Effector memory CD8-positive, alpha-beta T cell (primary cell): Measurements from ENCODE around the gene ATP5MC2.

ENCODE experiments used
- ATAC-seq: fragments of 150-1000 bp; cut with Tn5 transposase; replicated peaks from 2 replicates; pipeline ENCODE4 v1.10.0; 2021; ENCODE audit warnings: mild to moderate bottlenecking, moderate library complexity
- DNase-seq, 3 experiments: peaks; one replicate each; pipeline ENCODE4 v3.0.0; 2021
- H3K27ac Mint-ChIP-seq, 2 donors: one replicate each; pipeline ENCODE4 v1.8.0; 2022; ENCODE audit warnings: mild to moderate bottlenecking in 2 of 2, mixed read lengths in 2 of 2, moderate library complexity in 2 of 2
- H3K27me3 Mint-ChIP-seq, 2 donors: one replicate each; pipeline ENCODE4 v1.8.0; 2022; ENCODE audit warnings: mixed read lengths in 2 of 2
- H3K36me3 Mint-ChIP-seq: one replicate; pipeline ENCODE4 v1.8.0; 2022; ENCODE audit warnings: mild to moderate bottlenecking, moderate library complexity, mixed read lengths; ENCODE audit not compliant: insufficient read depth
- H3K4me1 Mint-ChIP-seq, 2 donors: one replicate each; pipeline ENCODE4 v1.8.0; 2022; ENCODE audit warnings: low read depth in 2 of 2, mixed read lengths in 2 of 2
- H3K4me3 Mint-ChIP-seq, 2 donors: one replicate each; pipeline ENCODE4 v1.8.0; 2022; ENCODE audit warnings: mild to moderate bottlenecking in 2 of 2, mixed read lengths in 2 of 2, moderate library complexity in 2 of 2
- H3K9me3 Mint-ChIP-seq, 2 donors: one replicate each; pipeline ENCODE4 v1.8.0; 2022; ENCODE audit warnings: mixed read lengths in 2 of 2

Gene ATP5MC2

DNA sequence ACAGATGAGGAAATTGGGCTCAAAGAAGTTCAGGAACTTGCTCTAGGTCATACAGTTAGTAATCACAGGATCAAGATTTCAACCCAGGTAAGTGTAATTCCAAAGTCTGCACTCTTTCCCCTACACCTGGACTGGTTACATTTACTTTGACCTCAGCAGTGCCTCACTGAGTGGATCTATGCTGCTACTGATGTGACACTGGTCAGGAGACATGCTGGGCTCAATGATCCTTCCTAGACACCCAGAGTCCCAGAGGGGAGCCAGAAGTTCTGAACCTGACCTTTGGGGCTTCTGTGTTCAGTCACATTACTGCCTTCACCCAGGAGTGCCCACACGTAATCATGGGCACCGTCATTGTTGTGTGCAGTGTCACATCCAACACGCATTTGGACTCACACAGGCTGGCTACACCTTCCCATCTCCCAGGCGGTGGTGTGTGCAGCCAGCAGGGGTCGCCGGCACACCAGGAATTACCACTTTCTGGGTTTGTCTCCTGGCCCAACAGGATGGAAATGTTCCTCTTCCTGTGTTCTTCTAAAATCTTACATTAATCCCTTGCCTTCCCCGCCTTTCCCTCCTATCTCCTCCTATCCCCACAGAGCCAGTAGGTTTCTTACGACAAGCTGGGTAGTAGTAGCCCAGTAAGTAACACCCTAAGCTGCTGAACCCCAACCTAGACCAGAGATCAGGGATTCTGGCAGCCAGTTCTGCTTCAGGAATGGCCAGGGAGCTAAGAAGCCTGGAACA, 25.8 kb upstream of the ATP5MC2 start:
- H3K4me3 Mint-ChIP-seq = no peak overlapping the region
- DNase-seq (peak; percentile 68 to 77 (median 75)), ATAC-seq (peak; percentile 95)
- H3K4me1 Mint-ChIP-seq = peaks cover 3 to 10% of the 10 kb centered on the region in 2 donors
- H3K9me3 Mint-ChIP-seq = no peaks in the 10 kb centered on the region
- H3K36me3 Mint-ChIP-seq = peaks cover 2% of the 10 kb centered on the region
- H3K27me3 Mint-ChIP-seq = peaks cover 85 to 93% of the 10 kb centered on the region in 2 donors
- no peak overlapping the region for H3K27ac Mint-ChIP-seq

DNA sequence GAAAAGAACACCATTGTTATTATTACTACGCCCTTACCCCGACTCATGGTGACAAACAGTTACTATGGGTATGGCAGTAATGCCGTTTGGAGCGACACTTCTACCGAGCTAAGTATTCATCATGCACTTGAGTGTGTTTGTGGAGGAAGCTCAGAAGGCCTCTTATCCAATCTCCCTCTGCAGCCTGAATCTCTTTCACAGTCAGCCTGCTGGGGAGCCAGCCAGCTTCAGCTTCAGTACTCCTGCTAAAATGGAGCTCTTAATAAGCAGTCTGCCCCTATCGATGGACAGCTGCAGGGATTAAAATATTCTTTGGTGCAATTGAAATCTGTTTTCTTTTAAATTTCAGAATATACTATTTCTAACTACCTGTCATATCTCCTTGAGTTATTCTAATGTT, 24.7 kb upstream of the ATP5MC2 start:
- ATAC-seq (no peak), DNase-seq (no peak)
- H3K27me3 Mint-ChIP-seq = peaks cover 85 to 93% of the 10 kb centered on the region in 2 donors
- no peak overlapping the region for H3K27ac Mint-ChIP-seq
- no peaks in the 10 kb centered on the region for H3K9me3 Mint-ChIP-seq
- H3K36me3 Mint-ChIP-seq = peaks cover 2% of the 10 kb centered on the region
- H3K4me1 Mint-ChIP-seq = peaks cover 12 to 19% of the 10 kb centered on the region in 2 donors
- no peak overlapping the region for H3K4me3 Mint-ChIP-seq

GRCh38 chr12:53699678-53700025, 23.8 kb upstream of the ATP5MC2 start:
- ATAC-seq = no peak
- Mint-ChIP-seq H3K9me3 (no peaks in the 10 kb centered on the region), H3K4me3 (no peak overlapping the region), H3K27ac (no peak overlapping the region), H3K27me3 (peaks cover 91 to 100% of the 10 kb centered on the region in 2 donors), H3K36me3 (peaks cover under 1% of the 10 kb centered on the region), H3K4me1 (peaks cover 16 to 25% of the 10 kb centered on the region in 2 donors)
- no peak for DNase-seq

DNA sequence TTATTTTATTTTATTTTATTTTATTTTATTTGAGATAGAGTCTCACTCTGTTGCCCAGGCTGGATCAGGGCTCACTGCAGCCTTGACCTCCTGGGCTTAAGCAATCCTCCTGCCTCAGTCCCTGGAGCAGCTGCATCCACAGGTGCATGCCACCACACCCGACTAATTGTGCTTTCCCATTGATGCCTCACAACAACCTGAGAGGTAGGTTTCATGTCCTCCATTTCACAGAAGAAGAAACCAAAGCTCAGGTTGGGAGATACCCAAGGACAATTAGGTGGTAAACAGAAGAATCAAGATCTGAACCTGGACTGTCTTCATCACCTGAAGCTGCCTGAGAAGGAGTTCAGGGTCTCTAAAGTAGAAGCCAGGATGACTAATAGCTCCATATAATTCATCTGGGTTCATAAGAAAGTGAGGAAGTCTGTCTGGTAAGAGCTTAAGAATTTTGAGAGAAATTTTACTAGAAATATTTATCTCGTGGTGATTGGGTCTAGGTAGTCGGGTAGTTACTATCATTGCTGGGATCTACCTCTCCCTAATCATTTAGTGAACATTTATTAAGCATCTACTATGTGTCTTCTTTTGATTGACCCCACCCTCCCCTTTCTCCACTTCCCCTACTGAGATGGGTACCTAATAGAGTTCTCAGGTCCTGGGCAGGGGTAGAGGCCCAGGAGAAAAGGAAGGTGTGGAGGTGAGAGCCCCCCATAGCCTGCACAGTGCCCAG, 23.2 kb upstream of the ATP5MC2 start:
- ATAC-seq (no peak), DNase-seq (no peak)
- H3K27ac Mint-ChIP-seq = no peak overlapping the region
- H3K4me3 Mint-ChIP-seq = no peak overlapping the region
- no peaks in the 10 kb centered on the region for H3K36me3 Mint-ChIP-seq
- H3K4me1 Mint-ChIP-seq = peaks cover 16 to 30% of the 10 kb centered on the region in 2 donors
- H3K9me3 Mint-ChIP-seq = no peaks in the 10 kb centered on the region
- peaks cover 91 to 100% of the 10 kb centered on the region in 2 donors for H3K27me3 Mint-ChIP-seq

DNA sequence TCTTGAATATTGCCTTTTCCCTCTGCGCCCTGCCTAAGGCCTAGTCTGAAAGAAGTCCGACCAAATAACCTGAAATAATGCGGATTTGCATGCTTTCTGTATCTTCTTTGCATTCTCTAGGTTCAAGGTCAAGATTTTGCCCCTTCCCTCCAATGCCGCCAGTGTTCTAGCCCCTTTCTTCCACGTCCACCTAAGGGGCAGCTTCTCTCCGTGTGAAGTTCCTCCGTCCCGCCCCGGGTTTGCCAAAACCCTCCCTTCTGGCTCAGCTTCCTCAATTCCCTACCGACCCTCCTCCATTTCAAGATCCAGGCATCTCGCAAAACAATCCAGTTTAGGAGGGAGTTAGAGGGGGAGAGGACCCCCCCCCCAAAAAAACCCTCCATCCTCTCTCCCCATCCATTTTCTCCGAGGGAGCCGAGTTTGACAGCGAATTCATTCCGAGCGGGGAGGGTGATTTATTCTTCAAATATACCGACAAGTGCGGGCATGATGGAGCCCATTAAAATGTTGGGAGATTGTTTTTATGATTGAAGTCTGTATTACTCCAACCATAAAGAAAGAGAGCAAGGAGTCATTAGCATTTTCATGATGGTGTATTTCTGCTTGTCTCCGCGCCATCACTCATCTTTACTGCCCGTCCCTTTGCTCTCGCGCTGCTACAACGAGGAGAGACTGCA, 20.9 kb upstream of the ATP5MC2 start:
- Mint-ChIP-seq H3K27me3 (peaks cover 78 to 98% of the 10 kb centered on the region in 2 donors), H3K27ac (no peak overlapping the region), H3K9me3 (no peaks in the 10 kb centered on the region), H3K36me3 (peaks cover 3% of the 10 kb centered on the region), H3K4me3 (peak overlapping the region; percentile 21 to 44), H3K4me1 (peaks cover 16 to 29% of the 10 kb centered on the region in 2 donors)
- ATAC-seq = no peak
- no peak for DNase-seq

GRCh38 chr12:53696285-53696654, 20.4 kb upstream of the ATP5MC2 start:
- ATAC-seq (no peak), DNase-seq (no peak)
- peaks cover 3% of the 10 kb centered on the region for H3K36me3 Mint-ChIP-seq
- no peak overlapping the region for H3K27ac Mint-ChIP-seq
- peaks cover 16 to 26% of the 10 kb centered on the region in 2 donors for H3K4me1 Mint-ChIP-seq
- no peaks in the 10 kb centered on the region for H3K9me3 Mint-ChIP-seq
- peaks cover 79 to 98% of the 10 kb centered on the region in 2 donors for H3K27me3 Mint-ChIP-seq
- peak overlapping the region; percentile 21 to 44 for H3K4me3 Mint-ChIP-seq

- Mint-ChIP-seq H3K27me3 (peaks cover 77 to 98% of the 10 kb centered on the region in 2 donors), H3K27ac (no peak overlapping the region), H3K4me3 (peak overlapping the region; percentile 70 to 76), H3K4me1 (peaks cover 16 to 26% of the 10 kb centered on the region in 2 donors), H3K36me3 (peaks cover 3% of the 10 kb centered on the region), H3K9me3 (no peaks in the 10 kb centered on the region)
- peak; percentile 78 for ATAC-seq
- DNase-seq = no peak
These were observed 19.6 kb upstream of the ATP5MC2 start for GRCh38 chr12:53695152-53696145.

DNA sequence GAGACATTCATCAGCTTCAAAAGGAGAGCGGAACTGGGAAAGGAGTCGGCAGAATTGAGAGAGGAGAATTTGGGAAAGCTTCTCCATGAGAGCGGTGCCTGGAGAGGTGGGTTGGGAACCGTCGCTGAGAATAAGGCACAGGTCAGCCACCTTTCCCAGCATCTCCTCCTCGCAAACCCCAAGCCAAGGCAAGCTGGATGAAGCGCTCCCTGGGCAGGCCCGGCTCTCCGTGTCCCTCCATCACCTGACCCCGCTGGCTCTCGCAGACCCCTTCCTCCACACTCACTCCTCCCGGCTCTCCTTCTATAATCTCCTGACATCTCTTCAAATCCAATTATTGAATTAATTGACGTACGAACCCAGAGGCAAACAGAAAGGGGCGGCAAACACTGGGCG, 18.9 kb upstream of the ATP5MC2 start:
- no peak for ATAC-seq
- DNase-seq = no peak
- peaks cover 16 to 26% of the 10 kb centered on the region in 2 donors for H3K4me1 Mint-ChIP-seq
- H3K36me3 Mint-ChIP-seq = peaks cover 3% of the 10 kb centered on the region
- H3K4me3 Mint-ChIP-seq = peak overlapping the region; percentile 70 to 76
- no peaks in the 10 kb centered on the region for H3K9me3 Mint-ChIP-seq
- peaks cover 71 to 97% of the 10 kb centered on the region in 2 donors for H3K27me3 Mint-ChIP-seq
- H3K27ac Mint-ChIP-seq = no peak overlapping the region

GRCh38 chr12:53688134-53688533, 12.3 kb upstream of the ATP5MC2 start:
- Mint-ChIP-seq H3K36me3 (peaks cover 3% of the 10 kb centered on the region), H3K4me3 (no peak overlapping the region), H3K9me3 (no peaks in the 10 kb centered on the region), H3K27ac (no peak overlapping the region), H3K27me3 (peaks cover 24 to 50% of the 10 kb centered on the region in 2 donors), H3K4me1 (no peaks in the 10 kb centered on the region)
- DNase-seq (no peak), ATAC-seq (no peak)

DNA sequence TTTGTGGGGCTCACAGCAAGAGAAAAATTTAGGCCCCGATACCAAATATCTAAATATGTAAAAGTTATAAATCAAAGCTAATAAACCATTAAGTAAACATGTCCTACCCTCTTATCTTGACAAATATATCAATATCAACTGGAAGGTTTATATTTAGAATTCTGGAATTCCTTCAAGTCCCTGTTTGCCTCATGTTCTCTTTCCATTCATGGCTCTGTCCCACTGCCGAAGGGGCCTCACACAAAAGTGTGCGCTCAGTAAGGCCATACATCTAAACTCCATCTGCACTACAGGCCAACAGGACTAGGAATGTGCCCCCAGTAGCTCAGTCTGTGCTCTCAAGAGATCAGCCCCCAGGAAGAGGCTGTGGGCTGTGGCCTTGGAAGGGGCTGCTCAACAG, 10.6 kb upstream of the ATP5MC2 start:
- ATAC-seq = no peak
- Mint-ChIP-seq H3K9me3 (no peaks in the 10 kb centered on the region), H3K4me3 (no peak overlapping the region), H3K27me3 (peaks cover 22 to 34% of the 10 kb centered on the region in 2 donors), H3K4me1 (no peaks in the 10 kb centered on the region), H3K36me3 (no peaks in the 10 kb centered on the region), H3K27ac (no peak overlapping the region)
- DNase-seq = no peak

DNA sequence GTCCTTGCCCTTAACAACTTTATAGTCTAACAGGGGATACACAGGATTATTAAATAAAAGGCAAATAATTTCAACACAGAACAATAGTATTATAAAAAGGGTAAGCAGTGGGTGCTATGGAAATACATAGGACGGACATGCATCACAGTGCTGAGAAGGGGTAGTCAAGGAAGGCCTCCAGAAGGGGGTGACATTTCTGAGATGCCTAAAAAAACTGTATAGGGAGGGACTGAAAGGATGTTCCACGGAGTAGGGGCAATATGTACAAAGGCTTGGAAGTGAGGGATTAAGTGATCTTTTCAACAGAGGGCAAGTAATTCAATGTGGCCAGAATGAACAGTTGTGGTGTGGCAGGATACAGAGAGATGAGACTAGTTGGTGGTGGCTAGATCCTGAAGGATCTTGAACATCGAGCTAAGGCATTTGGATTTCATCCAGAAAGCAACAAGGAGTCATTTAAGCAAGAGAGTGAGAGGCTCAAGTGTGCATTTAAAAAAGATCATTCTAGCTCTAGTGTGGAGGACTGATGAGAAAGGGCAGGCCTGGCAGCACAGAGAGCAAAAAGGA, 8.9 kb upstream of the ATP5MC2 start:
- H3K4me1 Mint-ChIP-seq = no peaks in the 10 kb centered on the region
- H3K4me3 Mint-ChIP-seq = no peak overlapping the region
- peaks cover 15 to 18% of the 10 kb centered on the region in 2 donors for H3K27me3 Mint-ChIP-seq
- no peaks in the 10 kb centered on the region for H3K36me3 Mint-ChIP-seq
- no peak for ATAC-seq
- H3K27ac Mint-ChIP-seq = no peak overlapping the region
- no peak for DNase-seq
- no peaks in the 10 kb centered on the region for H3K9me3 Mint-ChIP-seq

GRCh38 chr12:53683983-53684382, 8.1 kb upstream of the ATP5MC2 start:
- DNase-seq (no peak), ATAC-seq (no peak)
- Mint-ChIP-seq H3K27me3 (peaks cover 16 to 18% of the 10 kb centered on the region in 2 donors), H3K36me3 (no peaks in the 10 kb centered on the region), H3K9me3 (no peaks in the 10 kb centered on the region), H3K4me1 (no peaks in the 10 kb centered on the region), H3K4me3 (no peak overlapping the region), H3K27ac (no peak overlapping the region)
